HG03135 (cell line): ENCODE data around the gene PKP1.

ENCODE experiments used
- ATAC-seq: cut with Tn5 transposase; IDR thresholded peaks from one replicate; pipeline ENCODE4 v1.9.1; 2021; ENCODE audit warnings: mild to moderate bottlenecking, moderate library complexity; ENCODE audit not compliant: unreplicated experiment

Gene PKP1

GRCh38 chr1:201326710-201327109 lies 43.4 kb downstream of the PKP1 start:
- no peak for ATAC-seq

DNA sequence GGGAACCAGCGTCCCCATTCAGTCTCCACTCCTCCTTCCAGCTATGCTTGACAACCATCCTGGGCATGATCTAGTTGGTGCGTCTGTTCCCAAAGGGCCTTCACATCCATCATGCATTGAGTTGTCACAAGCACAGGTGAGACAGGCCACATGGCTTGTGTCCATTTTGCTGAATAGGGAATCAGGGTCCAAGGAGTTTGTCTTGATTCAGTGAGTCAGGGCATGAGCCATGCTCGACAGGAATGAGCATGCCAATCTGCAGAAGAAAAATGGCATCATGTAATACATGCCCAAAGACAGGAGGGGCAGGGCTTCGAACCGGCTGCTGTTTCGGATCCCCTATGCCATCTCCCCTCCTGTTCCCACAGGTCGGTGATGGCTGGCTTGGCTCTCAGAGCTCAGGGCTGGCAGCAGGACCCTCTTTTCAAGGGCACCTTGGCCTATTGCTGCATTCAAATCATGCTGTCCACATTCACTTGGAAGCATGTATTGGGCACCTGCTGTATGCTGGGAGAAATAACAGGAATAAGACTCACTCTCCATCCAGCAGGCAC lies 44.5 kb downstream of the PKP1 start:
- no peak for ATAC-seq

DNA sequence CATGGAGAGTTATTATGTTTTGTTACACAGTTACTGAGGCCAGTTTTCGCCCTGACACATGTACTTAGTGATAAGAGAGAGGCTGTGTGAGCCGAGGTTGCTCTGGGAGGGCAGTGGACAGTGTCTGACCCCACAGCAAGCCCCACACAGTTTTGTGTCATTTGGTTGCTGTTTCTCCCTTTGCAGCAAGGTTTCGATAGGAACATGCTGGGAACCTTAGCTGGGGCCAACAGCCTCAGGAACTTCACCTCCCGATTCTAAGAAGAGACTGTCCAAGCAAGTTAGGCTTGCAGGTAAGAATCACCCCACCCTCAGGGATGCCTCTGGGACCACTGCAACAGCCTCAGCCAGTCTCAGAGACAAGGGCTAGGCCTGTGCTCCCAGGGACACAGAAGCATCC lies 45.3 kb downstream of the PKP1 start:
- ATAC-seq, result no peak

DNA sequence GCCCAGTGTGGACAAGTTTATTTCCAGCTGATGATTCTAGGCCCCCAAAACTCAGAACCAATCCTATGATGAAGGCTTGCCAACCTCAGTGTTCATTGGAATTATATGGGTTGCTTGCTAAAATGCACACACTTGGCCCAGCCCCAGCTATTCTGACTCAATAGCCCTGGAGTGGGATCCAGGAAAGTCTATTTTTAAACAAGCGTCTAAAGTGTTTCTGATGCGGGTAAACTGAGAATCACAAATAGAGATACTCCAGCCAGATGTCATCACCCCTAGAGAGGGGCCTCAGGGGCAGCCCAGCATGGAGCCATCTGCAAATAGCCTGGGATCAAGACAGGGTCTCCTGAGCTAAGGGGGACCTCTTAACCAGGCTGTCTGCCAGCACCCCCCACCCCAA lies 46.0 kb downstream of the PKP1 start:
- ATAC-seq, result no peak

DNA sequence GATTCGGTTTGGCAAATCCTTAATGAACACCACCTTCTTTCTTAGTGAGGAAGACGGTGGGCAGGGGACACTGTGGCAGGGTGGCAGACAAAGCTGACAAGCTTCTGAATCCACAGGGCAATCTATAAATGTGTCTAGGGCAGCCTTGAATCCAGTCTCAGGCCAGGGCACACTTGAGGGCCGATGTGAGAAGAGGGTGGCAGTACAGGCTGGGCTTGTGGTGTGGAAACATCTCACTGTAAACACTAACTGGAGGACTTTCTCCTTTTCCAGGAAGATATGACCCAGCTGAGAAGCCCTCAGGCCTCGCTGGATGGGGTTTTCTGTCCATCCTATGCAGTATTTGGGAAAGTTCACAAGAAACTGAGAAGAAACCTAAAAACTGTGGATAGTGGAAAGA lies 46.5 kb downstream of the PKP1 start:
- no peak for ATAC-seq

- ATAC-seq, result no peak
Observed at GRCh38 chr1:201330541-201330940, 47.2 kb downstream of the PKP1 start.

GRCh38 chr1:201331166-201331565 lies 47.9 kb downstream of the PKP1 start:
- no peak for ATAC-seq

DNA sequence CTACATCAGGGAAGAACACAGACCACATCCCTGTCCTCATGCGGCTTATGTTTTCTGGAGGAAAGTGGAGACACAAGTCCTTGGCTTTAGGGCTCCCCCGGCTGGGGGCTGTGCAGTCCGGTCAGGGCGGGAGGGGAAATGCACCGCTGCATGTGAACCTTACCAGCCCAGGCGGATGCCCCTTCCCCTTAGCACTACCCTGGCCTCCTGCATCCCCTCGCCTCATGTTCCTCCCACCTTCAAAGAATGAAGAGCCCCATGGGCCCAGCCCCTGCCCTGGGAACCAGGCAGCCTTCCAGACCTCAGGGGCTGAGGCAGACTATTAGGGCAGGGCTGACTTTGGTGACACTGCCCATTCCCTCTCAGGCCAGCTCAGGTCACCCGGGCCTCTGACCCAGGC lies 48.7 kb downstream of the PKP1 start:
- ATAC-seq, result no peak

DNA sequence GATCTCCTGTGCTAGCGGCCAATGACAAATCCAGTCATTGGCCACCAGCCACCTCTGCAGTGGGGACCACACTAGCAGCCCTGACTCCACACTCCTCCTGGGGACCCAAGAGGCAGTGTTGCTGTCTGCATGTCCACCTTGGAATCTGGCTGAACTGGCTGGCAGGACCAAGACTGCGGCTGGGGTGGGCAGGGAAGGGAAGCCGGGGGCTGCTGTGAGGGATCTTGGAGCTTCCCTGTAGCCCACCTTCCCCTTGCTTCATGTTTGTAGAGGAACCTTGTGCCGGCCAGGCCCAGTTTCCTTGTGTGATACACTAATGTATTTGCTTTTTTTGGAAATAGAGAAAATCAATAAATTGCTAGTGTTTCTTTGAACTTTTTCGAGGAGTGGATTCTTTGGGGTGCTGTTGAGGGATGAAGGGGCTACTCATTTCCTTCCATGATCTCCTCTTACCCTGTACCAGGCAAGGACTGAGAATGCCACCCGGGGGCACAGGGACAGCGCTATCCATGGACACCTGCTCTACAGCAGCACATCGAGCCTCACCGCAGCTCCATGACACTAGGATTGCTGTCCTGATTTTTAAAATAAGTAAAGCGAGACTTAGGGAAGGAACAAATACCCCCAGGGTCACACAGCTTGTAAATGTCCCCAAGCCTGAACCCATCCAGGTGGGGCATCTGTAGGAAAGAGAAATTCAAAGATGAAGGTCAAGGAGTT lies 49.5 kb downstream of the PKP1 start:
- ATAC-seq, result no peak

GRCh38 chr1:201334325-201335173 lies 51.2 kb downstream of the PKP1 start:
- ATAC-seq, result no peak

DNA sequence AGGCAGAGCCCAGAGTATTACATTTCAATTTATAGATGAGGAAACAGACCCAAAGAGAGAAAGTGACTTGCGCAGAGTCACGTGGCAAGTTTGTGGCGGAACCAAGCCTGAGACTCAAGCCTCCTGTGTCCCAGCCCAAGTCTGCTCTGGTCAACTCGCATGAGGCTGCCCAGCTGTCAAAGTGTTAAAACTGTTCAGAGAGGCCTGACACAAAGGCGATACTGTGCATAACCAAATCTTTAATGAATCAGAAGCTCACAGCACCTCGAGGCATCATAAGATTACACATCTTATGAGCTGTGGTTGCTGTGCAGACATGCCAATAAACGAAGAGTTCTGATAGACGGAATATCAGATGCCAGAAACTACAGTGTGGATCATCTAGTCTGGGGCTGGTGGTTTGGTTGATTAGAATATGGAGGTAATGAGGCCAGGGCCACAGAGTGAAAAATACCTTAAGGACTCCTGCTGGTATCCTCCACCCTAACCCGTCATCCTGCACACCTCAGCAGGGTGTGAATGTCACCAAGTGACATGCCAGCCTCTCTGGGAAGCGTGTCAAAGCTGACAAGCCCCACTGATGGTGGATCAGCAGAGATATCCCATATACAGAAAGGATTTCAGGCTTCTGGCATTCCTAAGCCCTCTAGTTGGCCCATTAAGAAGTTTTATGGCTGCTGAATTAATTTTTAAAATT lies 52.0 kb downstream of the PKP1 start:
- no peak for ATAC-seq

GRCh38 chr1:201335901-201336300 lies 52.6 kb downstream of the PKP1 start:
- no peak for ATAC-seq

DNA sequence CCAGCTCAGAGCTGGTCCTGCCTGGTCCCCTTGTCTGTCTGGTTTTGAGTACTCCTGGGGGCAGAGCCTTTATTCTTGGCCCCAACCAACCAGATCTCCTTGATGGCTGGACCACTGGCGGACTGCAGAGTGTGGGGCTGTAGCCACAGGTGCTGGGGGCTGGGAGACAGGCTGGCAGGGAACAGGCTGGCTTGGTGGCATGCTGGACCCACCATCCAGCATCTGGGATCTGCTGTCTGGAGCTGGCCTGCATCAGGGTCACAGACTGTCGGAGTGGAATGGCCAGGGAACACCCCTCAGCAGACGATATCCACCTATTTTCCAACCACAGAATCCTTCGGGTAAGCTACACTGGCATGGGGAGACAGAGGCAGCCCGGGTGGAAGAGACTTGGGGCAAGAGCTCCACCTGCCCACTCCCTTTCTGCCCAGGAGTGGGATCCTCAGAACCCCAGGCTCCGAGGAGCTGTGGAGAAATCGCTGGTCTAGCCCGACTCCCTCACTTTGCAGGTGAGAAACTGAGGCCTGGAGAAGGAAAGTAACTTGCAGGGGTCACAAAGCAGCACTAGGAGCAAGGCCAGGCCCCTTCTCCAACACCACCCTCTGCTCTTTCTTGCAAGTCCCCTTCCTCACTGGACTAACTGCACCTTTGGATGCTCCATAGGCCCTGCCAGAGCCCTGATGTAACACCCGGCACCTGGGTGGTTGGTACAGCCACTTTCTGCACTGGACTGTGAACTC lies 53.6 kb downstream of the PKP1 start:
- no peak for ATAC-seq

- ATAC-seq, result no peak
Observed at GRCh38 chr1:201341377-201341776, 58.1 kb downstream of the PKP1 start.

GRCh38 chr1:201344206-201345080 lies 61.1 kb downstream of the PKP1 start:
- no peak for ATAC-seq

- ATAC-seq, result no peak
Observed at GRCh38 chr1:201345081-201345355, 61.7 kb downstream of the PKP1 start.

GRCh38 chr1:201346337-201346939 lies 63.1 kb downstream of the PKP1 start:
- ATAC-seq, result no peak

DNA sequence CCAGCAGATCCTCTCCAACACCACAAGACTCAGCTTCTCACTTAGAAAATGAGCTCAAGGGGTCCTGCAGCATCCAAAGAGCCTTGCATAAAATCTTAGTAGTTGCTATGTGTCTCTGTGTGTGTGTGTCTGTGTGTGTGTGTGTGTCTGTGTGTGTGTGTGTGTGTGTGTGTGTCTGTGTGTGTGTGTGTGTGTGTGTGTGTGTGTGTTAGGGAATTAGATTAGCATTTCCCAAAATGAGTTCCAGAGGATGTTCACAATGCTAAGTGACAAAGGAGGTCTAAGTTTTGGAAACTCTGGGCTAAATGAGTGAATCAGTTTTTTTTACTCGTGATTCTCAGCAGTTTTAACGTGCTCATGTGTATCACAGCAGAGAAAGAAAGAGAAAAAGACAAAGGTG lies 63.7 kb downstream of the PKP1 start:
- no peak for ATAC-seq

DNA sequence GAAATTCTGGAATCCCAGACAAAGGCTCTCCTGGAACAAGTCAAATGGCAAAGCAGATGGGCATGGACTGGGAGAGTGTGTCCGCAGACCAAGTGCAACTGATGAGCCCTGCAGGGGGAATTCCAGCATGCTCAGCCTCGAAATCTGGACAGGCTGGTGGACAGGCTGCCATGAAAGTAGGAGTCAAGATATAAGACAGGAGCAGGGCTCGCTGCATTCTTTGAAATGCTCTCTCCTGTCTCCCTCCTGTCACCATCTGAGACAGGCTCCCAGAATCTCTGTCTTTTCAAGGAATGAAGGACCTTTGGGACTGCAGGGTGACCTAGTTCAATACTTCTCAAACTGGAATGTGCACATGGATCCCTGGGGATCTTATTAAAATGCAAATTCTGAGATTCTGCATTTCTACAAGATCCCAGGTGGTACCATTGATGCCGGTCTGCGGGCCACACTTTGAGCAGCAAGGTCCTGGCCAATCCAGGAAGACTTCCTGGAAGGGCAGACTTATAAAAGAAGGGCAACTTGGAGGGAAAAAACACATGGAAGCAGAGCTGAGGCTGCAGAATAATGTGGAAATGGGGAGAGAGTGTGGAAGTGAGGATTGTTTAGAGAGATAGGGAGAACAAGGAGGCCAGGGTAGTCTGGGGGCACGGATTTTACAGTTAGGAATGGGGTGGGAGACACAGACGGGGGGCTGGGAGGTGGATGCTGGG lies 64.3 kb downstream of the PKP1 start:
- ATAC-seq, result no peak
